Fibroblast of skin of right quadriceps (primary cell): Measurements from ENCODE around the gene ZNF18.

ENCODE experiments used
- DNase-seq: peaks from one replicate; pipeline ENCODE4 v3.0.0-alpha.2; 2013

The ZNF18 gene, protein sequence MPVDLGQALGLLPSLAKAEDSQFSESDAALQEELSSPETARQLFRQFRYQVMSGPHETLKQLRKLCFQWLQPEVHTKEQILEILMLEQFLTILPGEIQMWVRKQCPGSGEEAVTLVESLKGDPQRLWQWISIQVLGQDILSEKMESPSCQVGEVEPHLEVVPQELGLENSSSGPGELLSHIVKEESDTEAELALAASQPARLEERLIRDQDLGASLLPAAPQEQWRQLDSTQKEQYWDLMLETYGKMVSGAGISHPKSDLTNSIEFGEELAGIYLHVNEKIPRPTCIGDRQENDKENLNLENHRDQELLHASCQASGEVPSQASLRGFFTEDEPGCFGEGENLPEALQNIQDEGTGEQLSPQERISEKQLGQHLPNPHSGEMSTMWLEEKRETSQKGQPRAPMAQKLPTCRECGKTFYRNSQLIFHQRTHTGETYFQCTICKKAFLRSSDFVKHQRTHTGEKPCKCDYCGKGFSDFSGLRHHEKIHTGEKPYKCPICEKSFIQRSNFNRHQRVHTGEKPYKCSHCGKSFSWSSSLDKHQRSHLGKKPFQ

DNA sequence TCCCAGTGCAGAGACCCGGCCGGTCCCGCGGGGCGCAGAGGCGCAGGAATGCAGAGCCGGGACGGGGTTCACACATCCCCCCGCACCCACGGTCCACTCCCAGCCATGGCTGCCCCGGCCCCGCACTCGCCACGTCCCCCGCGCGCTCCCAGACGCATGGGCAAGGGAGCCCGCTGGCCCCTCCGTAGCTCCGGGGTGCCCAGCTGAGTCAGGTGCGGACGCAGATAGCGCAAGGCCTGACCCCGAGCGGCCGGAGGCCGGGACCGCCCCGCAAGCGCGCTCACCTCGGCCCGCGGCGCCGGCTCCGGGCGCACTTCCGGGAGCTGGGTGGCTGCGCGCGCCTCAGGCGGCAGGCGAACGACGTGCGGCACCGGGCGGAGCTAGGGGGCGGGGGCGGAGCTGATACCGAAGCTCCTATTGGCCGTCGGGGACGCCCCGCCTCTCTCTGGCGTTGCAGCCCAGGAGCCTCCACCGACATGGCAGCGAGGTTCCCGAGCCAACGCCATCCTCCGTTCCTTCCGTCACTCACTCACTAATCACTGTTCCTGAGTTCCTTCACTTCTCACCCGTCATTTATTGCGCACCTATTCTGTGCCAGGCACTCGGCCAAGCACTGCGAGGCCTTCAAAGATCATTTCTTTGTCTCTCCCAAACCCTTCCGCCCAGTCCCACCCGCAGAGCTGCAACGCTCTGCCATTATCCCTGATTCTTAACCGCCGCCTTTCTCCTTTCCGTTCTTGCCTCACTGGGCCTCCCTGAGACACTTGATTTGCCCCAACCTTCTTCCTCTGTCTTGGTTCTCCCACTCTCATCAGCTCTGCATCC, at the start of gene ZNF18:
TSS of gene ZNF18 (minus strand) at position 329 of the 825 bp plus-strand sequence. CDS start 4,646 bp downstream, outside the sequence.
- peak; percentile 92 for DNase-seq

DNA sequence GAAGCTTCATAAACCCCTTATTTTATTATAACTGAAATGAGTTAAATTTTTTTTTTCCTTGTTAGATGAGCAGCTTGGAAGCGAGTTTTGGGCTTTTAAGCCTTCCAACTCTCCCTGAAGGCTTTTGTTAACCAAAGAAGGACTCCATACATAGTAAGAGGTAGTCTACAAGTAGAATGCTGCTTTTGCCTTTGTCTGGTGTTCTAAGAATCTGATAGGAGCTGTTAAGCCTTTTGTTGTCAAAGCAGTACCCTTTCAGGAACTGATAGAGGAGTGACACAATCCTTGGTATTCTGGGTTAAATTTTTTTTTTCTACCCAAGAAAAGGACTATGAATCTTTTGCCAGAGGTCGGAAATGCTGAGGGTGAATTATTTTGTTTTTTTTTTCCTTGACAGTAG, 49.5 kb upstream of the ZNF18 start:
- no peak for DNase-seq

DNA sequence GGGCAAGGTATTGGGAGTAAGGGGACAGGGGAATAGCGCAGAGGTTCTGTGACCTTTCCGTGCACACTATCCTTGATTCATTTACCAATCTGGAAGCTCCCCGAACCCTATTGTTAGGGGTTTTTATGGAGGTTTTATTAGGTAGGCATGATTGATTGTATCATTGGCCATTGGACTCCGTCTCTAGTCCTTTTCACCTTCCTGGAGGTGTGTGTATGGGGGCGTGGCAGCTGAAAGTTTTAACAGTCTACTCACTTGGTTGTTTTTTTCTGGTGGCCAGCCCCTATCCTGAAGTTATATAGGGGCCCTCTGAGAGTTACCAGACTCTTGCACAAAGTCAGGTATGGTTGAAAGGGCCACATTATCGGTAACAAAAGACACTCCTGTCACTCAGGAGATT, 46.4 kb upstream of the ZNF18 start:
- DNase-seq = no peak

DNA sequence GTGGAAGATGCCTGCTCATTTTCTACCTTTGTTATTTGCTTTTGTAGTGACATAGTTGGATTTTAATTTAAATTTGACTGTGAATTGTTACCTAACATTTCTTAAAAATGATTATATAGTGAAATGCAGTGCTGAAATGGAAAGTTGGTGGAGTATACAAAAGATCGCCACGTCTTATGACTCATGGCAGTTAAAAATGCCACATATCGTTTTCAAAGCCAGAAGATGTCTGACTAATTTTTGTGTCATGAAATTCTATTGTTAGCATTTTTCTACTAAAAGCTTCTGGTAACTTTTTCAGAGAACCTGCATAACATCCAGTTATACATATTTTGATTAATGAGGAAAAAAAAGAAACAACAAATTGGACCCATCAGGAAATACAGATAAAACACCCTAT, 44.0 kb upstream of the ZNF18 start:
- DNase-seq = peak; percentile 80

DNA sequence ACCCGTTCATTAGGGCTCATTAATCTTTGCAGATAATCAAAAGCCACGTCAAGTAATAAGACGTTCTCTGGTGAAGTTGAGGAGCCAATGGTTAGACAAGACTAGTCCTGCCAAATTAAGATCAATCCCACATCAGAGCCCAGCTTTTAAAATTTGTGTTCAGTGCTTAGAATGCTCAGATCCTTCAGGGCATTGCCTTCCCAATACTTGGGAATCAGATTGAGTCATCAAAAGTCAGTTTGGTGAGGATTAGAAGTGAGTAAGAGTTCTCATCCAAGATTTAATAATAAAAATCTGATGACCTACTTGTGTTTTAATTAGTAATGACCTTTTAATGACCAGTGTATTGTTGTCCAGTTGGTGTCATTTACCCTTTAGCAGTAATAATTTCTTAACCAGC, 43.2 kb upstream of the ZNF18 start:
- peak; percentile 15 for DNase-seq

DNA sequence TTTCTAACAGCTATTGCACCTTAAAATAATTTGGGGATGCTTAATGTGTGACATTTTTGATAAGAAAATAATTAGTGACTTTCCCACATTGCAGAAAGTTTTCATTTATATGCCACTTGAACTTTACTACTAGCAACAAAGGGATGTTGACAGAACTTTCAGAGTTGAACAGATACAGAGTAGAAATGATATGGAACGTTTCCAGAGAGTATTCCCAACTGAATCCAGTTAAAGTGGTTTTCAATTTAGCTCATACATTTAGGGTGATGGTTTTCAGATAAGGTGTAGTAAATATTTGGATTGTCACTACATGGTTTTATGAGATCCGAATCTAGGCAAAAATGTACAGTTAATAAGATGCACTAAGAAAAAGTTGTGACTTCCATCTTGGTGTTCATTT, 40.7 kb upstream of the ZNF18 start:
- no peak for DNase-seq

DNA sequence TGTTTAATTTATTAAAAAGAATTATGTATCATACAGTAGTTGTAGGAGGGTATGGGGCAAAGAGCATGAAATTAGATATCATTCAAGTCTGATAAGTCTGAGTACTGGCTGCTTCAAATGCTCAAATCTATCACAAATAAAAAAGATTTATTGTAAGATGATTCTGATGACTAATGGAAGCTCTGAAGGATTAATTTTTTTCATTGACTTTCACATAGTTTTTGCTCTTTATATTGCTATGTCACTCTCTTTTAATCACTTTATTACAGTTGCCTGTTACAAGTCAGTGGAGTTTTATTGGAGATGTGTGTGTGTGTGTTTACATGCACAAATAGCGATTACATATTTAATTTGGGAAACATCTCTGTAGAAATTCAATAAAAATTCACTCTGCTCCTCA, 38.4 kb upstream of the ZNF18 start:
- no peak for DNase-seq

DNA sequence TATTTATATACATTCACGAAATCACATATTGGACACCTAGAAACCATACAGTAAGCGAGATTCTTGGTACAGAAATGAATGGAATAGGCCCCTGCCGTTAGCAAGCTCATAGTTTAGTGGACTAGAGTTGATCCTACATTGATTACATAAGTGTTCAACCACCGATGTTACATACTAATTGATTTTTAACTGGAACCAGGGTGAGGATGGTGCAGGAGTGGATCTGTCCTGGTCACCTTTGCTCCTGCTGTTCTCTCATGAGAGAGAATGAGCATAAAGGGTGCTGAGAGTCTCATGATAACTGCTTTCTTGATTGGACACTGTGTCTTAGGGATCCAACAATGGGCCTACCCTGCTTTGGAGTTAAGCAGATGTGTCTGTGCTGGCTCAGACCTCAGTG, 37.3 kb upstream of the ZNF18 start:
- DNase-seq = no peak

DNA sequence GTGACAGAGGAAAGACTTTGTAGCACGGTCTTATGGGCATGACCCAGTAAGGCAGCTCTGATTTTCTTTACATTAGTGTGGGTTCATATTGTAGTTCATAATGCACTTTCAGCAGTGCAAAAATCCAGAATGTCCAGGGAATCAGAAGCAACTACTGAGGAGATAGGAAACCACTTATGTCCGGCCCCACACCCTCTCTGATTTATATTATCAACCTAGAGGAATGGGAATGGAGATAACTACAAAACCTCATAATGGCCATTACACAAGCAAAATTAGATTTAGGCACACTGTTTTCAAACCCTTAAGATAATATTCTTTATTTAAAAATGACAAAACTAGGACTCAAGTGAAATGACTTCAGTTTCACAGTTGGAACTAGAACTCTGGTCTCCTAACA, 31.3 kb upstream of the ZNF18 start:
- no peak for DNase-seq

DNA sequence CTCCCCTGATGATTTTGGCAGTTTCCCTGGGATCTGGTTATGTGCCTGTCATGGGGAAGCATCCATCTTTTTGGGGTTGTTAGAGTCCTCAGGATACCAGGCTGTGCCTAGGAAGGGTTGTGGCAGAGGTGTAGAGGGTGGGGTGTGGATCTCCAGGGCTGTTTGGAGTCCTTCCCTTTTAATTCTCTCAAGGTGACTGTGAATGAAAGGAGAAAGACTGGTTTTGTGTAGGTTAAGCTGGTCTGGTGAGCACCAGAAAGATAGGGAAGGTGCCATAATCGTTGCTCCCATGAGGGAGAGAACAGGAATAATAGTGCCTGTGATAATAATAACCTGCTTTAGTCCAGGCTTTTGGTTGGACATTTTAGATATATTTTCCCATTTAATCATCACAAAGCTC, 30.4 kb upstream of the ZNF18 start:
- DNase-seq = no peak

DNA sequence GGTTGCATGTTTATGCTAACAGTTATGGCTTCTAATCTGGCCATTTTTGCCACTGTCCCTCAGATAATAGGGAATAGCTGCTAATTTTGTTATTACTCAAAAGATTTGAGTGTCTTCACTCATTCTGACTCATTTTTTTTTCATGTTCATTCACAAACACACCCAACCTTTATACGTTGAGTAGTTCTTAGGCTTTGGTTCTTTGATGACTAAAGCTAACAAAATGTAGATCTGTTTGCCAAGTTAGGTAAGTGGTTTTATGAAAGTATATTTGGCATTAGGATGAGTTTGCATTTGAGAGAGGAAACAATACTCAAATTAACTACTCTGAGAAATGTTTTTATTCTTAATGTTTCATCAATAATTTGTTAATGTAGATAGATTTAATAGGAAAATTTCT, 27.1 kb upstream of the ZNF18 start:
- DNase-seq = peak; percentile 64

DNA sequence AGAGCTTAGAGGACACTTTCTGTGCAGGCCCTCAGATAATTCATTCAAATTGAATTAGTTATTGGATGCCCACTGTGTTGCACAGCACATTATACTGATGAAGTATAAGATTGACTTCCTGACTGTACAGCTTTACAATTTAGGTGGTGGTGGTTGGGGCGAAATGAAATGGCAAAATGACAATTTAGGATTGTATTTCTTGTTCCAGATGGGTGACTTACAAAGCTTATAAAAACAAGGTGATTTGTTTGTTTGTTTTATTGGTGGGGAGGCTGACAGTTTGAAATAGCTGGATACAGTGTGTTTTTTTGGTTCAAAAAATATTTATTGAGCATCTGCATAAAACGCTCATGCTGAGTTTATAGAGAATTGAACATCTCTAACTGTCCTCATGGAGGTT, 25.0 kb upstream of the ZNF18 start:
- DNase-seq = no peak

DNA sequence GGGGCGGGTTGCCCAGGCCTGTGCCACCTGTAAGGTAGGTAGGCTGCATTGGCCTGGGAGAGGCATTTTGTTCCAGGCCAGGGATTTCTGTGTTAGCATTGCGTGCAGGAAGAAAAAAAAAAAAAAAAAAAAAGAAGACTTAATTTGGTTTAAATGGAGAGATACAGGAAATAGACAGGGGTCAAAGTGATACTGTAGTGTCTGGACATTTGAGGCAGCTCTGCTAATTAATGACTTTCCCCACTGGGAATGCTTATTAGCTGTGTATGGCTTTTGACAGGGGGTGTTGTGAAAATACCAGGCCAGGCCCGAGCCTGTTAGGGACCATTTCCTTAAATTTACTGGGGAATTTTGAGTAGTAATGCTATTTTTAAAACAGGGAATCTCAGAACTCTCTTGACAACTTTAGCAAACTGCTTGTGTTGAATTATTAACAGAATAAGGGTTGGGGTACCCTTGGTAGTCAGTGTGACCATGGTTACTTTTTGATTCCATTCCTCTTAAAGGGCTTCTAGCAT, 24.4 kb upstream of the ZNF18 start:
- DNase-seq = no peak

DNA sequence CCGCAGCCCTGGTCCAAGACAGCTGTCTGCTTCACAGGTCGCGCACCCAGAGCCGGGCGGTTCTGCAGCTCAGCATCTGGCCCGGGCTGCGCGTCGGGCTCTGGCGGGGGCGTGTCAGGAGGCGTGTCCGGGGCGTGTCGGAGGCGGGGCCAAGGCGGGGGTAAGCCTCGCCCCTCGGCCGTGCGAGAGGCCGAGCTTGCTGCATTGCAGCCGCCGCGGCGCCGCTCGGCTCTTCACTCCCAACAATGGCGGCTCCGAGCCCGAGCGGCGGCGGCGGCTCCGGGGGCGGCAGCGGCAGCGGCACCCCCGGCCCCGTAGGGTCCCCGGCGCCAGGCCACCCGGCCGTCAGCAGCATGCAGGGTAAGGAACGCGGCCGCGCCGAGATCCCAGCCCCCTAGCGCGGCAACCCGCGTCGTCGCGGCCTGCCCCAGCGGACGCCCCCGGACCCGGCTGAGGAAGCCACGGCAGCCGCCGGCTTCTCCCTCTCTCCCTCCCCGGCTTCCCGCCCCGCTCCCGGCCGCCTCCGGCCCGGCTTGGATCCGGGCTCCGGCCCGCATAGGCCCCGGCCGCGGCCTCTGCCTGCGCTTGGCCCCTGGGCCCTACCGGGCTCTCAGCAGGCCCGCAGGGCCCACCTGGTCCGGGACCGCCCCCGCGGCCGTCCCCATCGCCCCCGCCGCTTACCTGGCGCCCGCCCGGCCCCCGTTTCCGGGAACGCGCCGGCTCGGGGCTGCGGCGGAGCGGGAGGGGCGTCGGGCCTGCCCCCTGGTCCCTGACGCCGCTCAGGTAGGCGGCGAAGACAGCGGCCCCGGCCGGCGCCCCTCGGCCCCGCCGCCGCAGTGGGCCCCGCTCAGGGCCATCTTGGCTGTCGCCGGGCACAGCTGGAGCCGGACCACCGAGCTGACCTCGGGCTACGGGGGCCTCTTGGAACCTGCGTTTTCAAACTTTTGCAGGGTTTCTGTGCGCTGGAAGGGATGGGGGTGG, 23.7 kb upstream of the ZNF18 start, which contains the start of gene MAP2K4:
TSS of gene MAP2K4 (plus strand) at position 236 of the 981 bp plus-strand sequence. CDS start at position 246, 10 bp downstream.
- DNase-seq = peak; percentile 85

DNA sequence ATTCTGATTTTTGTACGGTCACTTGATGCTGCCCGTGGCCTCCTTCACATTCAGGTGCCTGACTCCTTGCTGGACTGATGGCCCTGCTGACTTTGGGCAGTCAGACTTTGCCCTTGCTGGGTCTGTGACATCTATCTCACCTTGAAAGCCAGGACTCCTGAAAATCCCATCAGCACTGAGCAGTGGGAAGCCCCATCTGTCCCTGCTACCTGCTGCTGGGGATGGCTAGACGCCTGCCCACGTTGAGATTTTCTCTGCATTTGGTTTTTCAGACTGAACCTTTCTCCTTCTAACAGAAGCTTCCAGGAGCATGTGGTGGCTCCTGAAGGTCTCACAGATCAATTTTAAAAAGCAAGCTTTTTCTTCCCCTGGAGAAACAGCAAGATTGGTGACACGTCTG, 10.2 kb upstream of the ZNF18 start:
- DNase-seq = no peak

DNA sequence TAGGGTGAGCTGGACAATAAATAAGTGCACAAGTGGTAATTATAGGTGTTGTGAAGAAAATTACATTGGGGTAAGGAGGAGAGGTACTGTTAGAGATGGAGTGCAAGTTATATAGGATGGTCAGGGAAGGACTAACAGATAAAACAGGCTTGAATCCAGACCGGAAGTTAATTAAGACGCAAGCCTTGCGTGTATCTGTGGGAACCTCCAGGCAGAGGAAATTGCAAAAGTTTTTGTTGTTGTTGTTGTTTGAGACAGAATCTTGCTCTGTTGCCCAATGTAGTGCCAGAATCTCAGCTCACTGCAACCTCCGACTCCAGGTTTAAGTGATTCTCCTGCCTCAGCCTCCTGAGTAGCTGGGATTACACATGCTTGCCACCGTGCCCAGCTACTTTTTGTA, 2.4 kb upstream of the ZNF18 start:
- no peak for DNase-seq

DNA sequence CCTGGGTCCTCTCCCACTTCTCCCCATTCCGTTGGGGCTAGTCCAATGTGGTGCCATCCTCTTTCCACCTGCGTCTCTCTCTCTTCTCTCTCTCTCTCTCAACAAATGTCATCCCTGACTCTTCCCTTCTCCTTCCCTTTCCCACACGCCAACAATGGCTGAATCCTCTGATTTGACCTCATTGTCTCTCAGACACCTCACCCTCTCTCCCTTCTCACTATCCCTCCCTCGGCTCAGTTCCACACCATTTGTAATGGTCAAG, 628 bp upstream of the ZNF18 start:
- DNase-seq = no peak

DNA sequence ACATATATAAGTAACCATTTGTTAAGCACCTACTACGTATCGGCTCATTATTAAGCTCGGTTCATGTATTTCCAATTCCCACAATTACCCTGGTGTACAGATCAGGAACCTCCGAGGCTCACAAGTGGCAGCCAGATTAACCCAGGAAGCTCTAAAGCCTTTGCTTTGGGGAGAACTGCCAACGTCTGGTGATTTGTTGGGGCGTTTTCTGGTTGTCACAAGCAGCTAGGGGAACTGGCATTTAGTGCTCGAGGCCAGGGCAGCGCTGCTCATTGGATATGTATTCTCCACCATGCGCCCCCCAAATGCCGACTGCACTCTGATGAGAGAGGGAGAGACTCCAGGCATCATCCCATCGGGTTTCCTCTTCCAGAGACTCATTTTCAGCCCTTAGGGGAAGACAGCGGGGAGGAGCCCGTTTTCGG, 541 bp downstream of the ZNF18 start:
- DNase-seq = no peak

DNA sequence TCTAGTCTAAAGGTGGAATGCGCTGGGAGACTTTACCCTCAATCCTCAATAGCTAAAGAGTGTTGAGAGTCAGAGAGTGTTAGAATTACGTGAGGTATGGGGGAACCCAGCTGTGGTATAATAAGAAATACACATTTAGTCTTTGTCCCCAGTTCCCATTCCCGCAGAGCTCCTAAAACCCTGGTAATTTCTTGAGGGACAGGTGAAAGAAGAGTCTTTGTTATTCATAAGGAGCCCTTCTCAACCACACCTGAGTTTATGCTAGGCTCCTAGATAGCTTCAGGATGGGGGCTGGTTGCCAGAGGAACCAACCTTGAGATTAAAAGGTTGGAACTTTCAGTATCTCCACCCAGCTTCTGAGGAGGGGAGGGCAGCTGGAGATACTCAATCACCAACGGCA, 5.8 kb downstream of the ZNF18 start:
- no peak for DNase-seq

DNA sequence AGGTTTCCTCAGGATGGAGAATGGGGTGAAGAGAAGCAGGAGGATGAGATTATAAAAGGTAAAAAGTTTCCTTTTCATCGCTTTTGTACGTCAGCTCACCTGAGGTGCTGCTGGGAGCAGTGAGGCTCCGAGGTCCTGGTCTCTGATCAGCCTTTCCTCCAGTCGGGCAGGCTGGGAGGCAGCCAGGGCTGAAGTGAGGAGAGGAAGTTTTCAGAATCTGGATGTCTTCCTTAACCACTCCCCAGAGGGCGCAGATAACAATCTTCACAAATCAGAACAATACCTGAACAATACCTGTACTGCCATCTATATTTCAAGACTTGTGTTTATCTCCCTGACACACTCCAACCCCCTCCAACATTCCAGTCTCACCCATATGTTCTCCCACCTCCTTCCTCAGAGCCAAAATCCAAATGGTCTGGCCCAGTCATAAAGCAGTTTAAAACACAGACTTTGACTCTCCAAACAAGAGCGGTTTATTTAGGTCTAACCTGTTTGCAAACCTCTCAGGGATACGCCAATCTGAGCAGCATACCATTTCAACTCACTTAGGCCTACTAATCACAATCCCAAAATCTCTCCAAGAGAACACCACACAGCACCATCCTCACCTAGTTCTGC, 6.8 kb downstream of the ZNF18 start:
- no peak for DNase-seq

DNA sequence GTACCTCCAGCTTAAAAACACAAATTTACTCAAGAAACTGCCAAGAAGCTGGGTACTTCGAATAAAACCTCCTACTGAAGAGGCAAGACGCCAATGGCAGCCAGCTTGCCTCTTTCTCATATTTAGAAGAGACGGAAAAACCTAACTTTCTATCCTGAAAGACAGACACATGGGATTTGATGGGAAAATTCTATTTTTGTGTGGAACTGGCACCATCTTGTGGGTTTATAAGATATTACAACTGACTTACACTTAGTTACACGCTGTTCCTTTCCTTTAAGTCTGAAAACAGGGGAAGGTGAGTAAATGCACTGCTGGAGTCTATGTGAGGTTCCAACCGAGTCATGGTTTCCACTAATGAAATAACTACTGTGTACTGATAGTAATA, 10.3 kb downstream of the ZNF18 start:
- peak; percentile 39 for DNase-seq
